Prostate gland (tissue), 2 donors: ENCODE data around the gene FOXP1. TPM values are rescaled to one million over a fixed set of nuclear protein-coding genes. Genes with fewer than 3 reads are reported as not detected.

Experiments used
- DNase-seq: peaks from one replicate; pipeline ENCODE4 v3.0.0-alpha.2; 2019; ENCODE audit warnings: low spot score
- H3K27ac ChIP-seq, 2 donors: fragments of 200-600 bp; sonication (generic); 2 replicates each; pipeline ENCODE4 v1.5.1; 2017 to 2019
- H3K27me3 ChIP-seq: fragments of 200-600 bp; sonication (generic); replicated peaks from 2 replicates; pipeline ENCODE4 v1.5.1; 2019; ENCODE audit not compliant: insufficient read depth
- H3K36me3 ChIP-seq, 2 donors: fragments of 200-600 bp; sonication (generic); 1 replicate in 1 of 2; 2 replicates in 1 of 2; pipeline versions ENCODE4 v1.5.1 to v1.8.1; 2017 to 2019
- H3K4me1 ChIP-seq: fragments of 200-600 bp; sonication (generic); replicated peaks from 2 replicates; pipeline ENCODE4 v1.5.1; 2019
- H3K4me3 ChIP-seq, 2 donors: fragments of 200-600 bp; sonication (generic); 2 replicates each; pipeline ENCODE4 v1.5.1; 2017 to 2019
- H3K9me3 ChIP-seq: fragments of 200-600 bp; sonication (generic); 2 replicates; pipeline ENCODE4 v1.5.1; 2017
- POLR2A ChIP-seq: fragments of 450-650 bp; IDR thresholded peaks from one replicate; pipeline ENCODE4 v1.6.1; 2016; ENCODE audit warnings: antibody characterized with exemption, mild to moderate bottlenecking
- POLR2AphosphoS5 ChIP-seq: sonication (generic); formaldehyde crosslinking; IDR thresholded peaks from one replicate; pipeline ENCODE4 v1.6.1; 2017; ENCODE audit warnings: antibody characterized with exemption
- WGBS: methylation state at CpG from one replicate; pipeline ENCODE4 v1.1.5; 2018; 5-methylcytosine and 5-hydroxymethylcytosine counted together
- intact Hi-C: fragments of 100-400 bp; cut with DNase I; formaldehyde crosslinking; loops from one replicate; pipeline ENCODE4 v1.14.2; 2022
- total RNA-seq, 2 donors: library from RNA; depleted of rRNA; stranded (reverse); fragments of >200 nt; gene quantifications; one replicate each; pipeline ENCODE4 v1.1.0, GENCODE V29; 2016
- TF ChIP-seq, protein P1 (sequence below), 4 experiments: fragments of 200-600 bp in 2 of 4; fragments of 450-650 bp in 2 of 4; sonication (generic) in 2 of 4; IDR thresholded peaks; 1 replicate in 3 of 4; 2 replicates in 1 of 4; pipeline ENCODE4 v1.5.1; 2016 to 2019; ENCODE audit warnings: antibody characterized with exemption in 4 of 4, mild to moderate bottlenecking in 2 of 4, moderate library complexity in 2 of 4

FOXP1 gene
- total RNA-seq, 2 donors from 2014 or later: 133 to 156 TPM

GRCh38 chr3:71492974-71493771, 90.4 kb downstream of the FOXP1 start:
- intact Hi-C loops: no loop called here
- no peak overlapping the region for H3K27ac ChIP-seq
- no peak for DNase-seq
- no peaks in the 10 kb centered on the region for H3K9me3 ChIP-seq
- H3K4me1 ChIP-seq: peaks cover 8% of the 10 kb centered on the region
- no peaks in the 10 kb centered on the region for H3K27me3 ChIP-seq
- no peak overlapping the region for H3K4me3 ChIP-seq
- H3K36me3 ChIP-seq: no peaks in the 10 kb centered on the region
- 75% methylated on average over 9 of the region's 9 CpGs for WGBS
- TF ChIP-seq, protein P1, sequence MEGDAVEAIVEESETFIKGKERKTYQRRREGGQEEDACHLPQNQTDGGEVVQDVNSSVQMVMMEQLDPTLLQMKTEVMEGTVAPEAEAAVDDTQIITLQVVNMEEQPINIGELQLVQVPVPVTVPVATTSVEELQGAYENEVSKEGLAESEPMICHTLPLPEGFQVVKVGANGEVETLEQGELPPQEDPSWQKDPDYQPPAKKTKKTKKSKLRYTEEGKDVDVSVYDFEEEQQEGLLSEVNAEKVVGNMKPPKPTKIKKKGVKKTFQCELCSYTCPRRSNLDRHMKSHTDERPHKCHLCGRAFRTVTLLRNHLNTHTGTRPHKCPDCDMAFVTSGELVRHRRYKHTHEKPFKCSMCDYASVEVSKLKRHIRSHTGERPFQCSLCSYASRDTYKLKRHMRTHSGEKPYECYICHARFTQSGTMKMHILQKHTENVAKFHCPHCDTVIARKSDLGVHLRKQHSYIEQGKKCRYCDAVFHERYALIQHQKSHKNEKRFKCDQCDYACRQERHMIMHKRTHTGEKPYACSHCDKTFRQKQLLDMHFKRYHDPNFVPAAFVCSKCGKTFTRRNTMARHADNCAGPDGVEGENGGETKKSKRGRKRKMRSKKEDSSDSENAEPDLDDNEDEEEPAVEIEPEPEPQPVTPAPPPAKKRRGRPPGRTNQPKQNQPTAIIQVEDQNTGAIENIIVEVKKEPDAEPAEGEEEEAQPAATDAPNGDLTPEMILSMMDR (IDR thresholded peaks at IDR 0.05): no peak
- TF ChIP-seq POLR2A: no peak
- TF ChIP-seq POLR2AphosphoS5: no peak

- intact Hi-C loops: no loop called here
- Histone ChIP-seq H3K9me3 (no peaks in the 10 kb centered on the region), H3K27ac (no peak overlapping the region), H3K27me3 (no peaks in the 10 kb centered on the region), H3K4me3 (no peak overlapping the region), H3K4me1 (peaks cover 4% of the 10 kb centered on the region), H3K36me3 (no peaks in the 10 kb centered on the region)
- no peak for DNase-seq
- TF ChIP-seq POLR2AphosphoS5 (no peak), POLR2A (no peak)
- TF ChIP-seq, protein P1 (IDR thresholded peaks at IDR 0.05): no peak
Measured at GRCh38 chr3:71492566-71492965, 91.0 kb downstream of the FOXP1 start.

GRCh38 chr3:71491154-71491752, 92.3 kb downstream of the FOXP1 start:
- Histone ChIP-seq H3K36me3 (no peaks in the 10 kb centered on the region), H3K9me3 (no peaks in the 10 kb centered on the region), H3K4me3 (no peak overlapping the region), H3K4me1 (no peaks in the 10 kb centered on the region), H3K27me3 (no peaks in the 10 kb centered on the region), H3K27ac (no peak overlapping the region)
- no peak for TF ChIP-seq POLR2AphosphoS5
- no peak for TF ChIP-seq POLR2A
- TF ChIP-seq, protein P1 (IDR thresholded peaks at IDR 0.05): no peak
- intact Hi-C loops: no loop called here
- WGBS: 85% methylated on average over 9 of the region's 9 CpGs
- DNase-seq: no peak

DNA sequence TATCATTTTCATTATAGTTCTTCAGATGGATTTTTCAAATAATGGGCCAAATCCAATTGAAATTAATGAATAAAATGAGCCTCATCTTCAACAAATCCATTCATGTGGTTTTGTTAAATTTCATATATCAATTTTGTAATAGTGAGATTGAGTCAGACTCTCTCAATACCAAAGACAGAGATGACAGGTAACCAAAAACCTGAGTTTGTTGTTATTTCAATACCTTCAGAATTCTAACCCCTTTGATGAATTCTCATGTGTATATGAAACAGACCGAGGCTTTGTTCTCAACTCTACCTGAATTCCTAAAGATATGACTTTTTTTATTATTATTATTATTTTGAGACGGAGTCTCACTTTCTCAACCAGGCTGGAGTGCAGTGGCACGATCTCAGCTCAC, 92.8 kb downstream of the FOXP1 start:
- no peak overlapping the region for H3K4me3 ChIP-seq
- intact Hi-C loops: no loop called here
- H3K4me1 ChIP-seq: no peaks in the 10 kb centered on the region
- no peaks in the 10 kb centered on the region for H3K9me3 ChIP-seq
- H3K27ac ChIP-seq: no peak overlapping the region
- WGBS: 100% methylated on average over 3 of the region's 3 CpGs
- no peaks in the 10 kb centered on the region for H3K36me3 ChIP-seq
- no peak for DNase-seq
- no peaks in the 10 kb centered on the region for H3K27me3 ChIP-seq
- TF ChIP-seq POLR2AphosphoS5: no peak
- TF ChIP-seq, protein P1 (IDR thresholded peaks at IDR 0.05): no peak
- no peak for TF ChIP-seq POLR2A
